ENCODE results near the gene SMC3.

The SMC3 gene

DNA sequence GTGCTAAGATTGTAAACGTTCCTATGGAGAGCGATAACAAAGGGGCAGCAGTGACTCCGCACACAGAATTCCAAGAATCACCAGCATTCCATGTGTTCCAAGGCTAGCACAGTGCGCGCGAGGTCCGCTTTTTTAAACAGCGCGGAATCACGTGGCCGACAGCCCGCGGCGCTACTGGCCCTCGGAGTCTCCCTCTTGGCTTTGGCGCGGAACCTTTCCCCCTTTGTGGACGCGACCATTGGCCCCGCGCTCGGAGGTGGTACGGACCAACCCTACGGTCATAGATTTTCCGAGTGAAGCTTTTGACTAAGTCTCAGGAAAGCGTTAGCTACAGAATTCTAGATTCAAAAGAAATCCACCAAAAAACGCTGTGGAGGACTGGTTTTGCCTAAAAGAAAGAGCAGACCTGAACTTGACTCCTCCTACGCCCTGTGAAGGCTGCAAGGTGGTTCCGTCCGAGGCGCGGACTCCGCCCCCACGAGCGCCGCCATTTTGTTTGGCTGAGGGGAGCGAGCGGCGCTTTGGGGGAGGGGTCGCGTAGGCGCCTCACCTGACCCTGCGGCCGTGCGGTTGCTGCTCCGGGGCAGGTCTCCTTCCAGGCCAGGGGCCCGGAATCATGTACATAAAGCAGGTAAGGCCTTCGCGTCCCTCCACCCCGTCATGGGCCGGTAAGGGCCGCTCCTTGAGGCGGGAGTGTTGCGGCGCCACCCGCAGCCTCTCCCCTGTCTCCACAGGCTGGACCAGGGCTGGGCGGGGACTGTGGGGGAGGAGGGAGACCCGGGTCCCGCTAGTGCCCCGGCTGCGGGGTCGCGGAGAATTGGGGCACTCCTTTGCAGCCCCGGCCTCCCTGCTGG is at the start of gene SMC3:
Gene SMC3, plus strand, starts transcription at position 495 of the 854 bp plus-strand sequence. Its CDS starts 122 bp downstream, at position 617.
- TF ChIP-seq, protein P1, sequence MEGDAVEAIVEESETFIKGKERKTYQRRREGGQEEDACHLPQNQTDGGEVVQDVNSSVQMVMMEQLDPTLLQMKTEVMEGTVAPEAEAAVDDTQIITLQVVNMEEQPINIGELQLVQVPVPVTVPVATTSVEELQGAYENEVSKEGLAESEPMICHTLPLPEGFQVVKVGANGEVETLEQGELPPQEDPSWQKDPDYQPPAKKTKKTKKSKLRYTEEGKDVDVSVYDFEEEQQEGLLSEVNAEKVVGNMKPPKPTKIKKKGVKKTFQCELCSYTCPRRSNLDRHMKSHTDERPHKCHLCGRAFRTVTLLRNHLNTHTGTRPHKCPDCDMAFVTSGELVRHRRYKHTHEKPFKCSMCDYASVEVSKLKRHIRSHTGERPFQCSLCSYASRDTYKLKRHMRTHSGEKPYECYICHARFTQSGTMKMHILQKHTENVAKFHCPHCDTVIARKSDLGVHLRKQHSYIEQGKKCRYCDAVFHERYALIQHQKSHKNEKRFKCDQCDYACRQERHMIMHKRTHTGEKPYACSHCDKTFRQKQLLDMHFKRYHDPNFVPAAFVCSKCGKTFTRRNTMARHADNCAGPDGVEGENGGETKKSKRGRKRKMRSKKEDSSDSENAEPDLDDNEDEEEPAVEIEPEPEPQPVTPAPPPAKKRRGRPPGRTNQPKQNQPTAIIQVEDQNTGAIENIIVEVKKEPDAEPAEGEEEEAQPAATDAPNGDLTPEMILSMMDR (IDR thresholded peaks at IDR 0.05; ENCODE audit: insufficient read depth, low read length, missing control alignments) = no peak
- POLR2A ChIA-PET = interaction anchor here (0.6 kb wide), 1 partner anchor 262 kb away, joined by 4 read pairs; no protein-coding TSS in a partner anchor
- H3K4me3 ChIP-seq (ENCODE audit: low read depth, low read length) = peak within 1 kb of the TSS; percentile 84
- CTCF ChIA-PET = interaction anchor here (0.8 to 6.5 kb wide), 7 partner anchors 9 to 263 kb away, joined by 3 to 84 read pairs (median 3); partner anchors contain the start of gene SMNDC1
- peak; percentile 75 for DNase-seq (ENCODE audit: low read depth, low spot score)

DNA sequence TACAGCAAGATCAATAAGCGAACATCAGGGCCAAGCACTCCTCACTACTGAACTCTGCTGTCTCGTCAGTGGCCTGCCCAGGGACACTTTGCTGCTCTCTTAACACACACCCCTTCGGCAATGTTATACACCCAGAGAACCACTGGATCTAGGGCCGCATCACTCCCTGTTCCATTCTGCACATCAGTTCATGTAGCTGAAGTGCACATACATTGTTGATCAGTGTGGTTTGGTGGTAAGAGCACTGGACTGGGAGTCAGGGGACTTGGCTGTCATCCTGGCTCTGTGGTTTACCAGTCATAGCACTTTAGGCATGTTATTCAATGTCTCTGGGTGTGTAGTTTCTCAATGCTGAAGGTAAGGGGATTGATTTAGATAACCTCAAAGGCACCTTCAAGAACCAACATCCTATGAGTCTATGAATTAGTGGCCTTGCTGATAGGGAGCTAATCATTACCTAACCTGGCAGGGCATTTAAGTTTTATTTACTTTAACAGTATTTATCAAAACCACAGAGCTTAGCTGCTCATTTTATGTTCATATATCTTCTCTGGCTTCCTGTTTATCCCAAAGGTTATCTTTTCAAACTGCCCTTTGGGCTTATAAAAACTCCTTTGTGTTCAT is 45.0 kb upstream of the SMC3 start:
- no peak overlapping the region for H3K4me3 ChIP-seq (ENCODE audit: low read depth, low read length)
- POLR2A ChIA-PET = no interaction called here
- CTCF ChIA-PET = interaction anchor here (0.9 to 1.2 kb wide), 3 partner anchors 10 to 168 kb away, joined by 3 to 7 read pairs (median 4); no protein-coding TSS in a partner anchor
- no peak for DNase-seq (ENCODE audit: low read depth, low spot score)
- TF ChIP-seq, protein P1 (IDR thresholded peaks at IDR 0.05; ENCODE audit: insufficient read depth, low read length, missing control alignments) = no peak

DNA sequence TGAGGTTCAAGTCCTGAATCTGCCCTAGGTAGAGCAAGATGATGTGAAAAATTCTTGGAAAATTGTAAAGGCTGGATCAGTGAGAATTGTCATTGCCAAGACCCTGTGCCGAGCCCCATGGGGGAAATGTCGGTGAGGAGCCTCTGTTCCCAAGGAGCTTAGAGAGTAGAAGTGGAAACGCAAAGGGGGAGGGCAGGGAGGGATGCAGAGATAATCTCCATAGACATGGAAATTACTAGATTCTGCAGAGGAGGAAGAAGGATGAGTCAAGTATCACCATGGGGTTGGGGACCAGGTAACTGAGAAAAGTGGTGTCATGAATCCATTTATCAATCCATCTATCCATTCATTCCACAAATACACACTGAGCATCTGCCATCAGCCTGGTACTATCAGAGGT is 43.8 kb upstream of the SMC3 start:
- CTCF ChIA-PET = no interaction called here
- DNase-seq (ENCODE audit: low read depth, low spot score) = no peak
- TF ChIP-seq, protein P1 (IDR thresholded peaks at IDR 0.05; ENCODE audit: insufficient read depth, low read length, missing control alignments) = no peak
- POLR2A ChIA-PET = interaction anchor here (0.5 kb wide), 1 partner anchor 210 kb away, joined by 3 read pairs; no protein-coding TSS in a partner anchor
- H3K4me3 ChIP-seq (ENCODE audit: low read depth, low read length) = no peak overlapping the region

DNA sequence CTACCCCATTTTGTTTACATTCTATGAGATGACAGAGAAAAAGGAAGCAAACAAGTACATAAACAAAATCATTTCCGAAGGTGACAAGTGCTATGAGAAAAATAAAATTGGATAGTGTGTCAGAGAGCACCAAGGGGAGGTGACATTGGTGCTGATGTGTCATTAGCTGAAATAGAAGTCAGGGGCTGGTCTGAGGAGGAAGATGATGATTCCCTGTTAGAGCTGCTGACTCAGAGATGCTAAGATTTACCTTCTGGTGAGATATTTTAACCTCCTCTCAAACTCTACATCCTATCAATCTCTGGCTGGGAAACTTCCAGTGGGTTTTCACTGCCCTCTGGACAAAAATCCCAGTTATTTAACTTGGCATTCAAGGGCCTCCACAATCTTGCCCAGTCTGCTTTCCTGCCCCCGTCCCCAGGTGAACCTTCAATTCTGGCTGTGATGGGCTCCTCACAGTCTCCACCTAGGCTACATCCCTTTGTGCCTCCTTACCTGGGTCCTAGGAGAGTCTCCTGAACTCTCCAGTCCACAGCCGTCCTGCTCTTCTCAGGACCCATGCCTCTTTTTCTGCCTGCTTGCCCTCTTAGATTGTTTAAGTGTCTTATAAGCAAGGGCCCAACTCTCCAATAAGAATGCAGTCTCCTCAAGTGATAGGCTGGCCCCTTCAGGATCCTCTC is 43.2 kb upstream of the SMC3 start:
- TF ChIP-seq, protein P1 (IDR thresholded peaks at IDR 0.05; ENCODE audit: insufficient read depth, low read length, missing control alignments) = no peak
- ChIA-PET POLR2A (interaction anchor here (0.5 kb wide), 1 partner anchor 210 kb away, joined by 3 read pairs; no protein-coding TSS in a partner anchor), CTCF (no interaction called here)
- H3K4me3 ChIP-seq (ENCODE audit: low read depth, low read length) = no peak overlapping the region
- no peak for DNase-seq (ENCODE audit: low read depth, low spot score)

DNA sequence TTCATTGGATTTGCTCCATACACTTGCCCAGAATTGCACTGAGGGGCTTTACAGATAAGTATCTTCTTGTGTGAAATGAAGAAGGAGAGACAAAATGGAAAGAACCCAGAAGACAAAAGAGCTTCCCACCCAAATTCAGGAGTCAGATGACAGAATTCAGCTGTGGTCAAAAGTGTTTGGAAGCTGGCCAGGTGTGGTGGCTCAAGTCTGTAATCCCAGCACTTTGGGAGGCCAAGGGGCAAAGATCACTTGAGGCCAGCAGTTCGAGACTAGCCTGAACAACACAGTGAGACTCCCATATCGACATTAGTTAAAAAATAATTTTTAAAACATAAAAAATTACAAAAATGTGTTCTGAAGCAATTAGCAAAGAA is 42.6 kb upstream of the SMC3 start:
- ChIA-PET CTCF (no interaction called here), POLR2A (no interaction called here)
- no peak for DNase-seq (ENCODE audit: low read depth, low spot score)
- TF ChIP-seq, protein P1 (IDR thresholded peaks at IDR 0.05; ENCODE audit: insufficient read depth, low read length, missing control alignments) = no peak
- H3K4me3 ChIP-seq (ENCODE audit: low read depth, low read length) = no peak overlapping the region

Data from AG04449 (cell line).